Astrocyte (in vitro differentiated cells and primary cell): ENCODE data around the gene MYCBP2.

ENCODE experiments used
- CTCF ChIP-seq: IDR thresholded peaks from 2 replicates; pipeline ENCODE4 v1.5.1; 2011; ENCODE audit warnings: low read depth, mild to moderate bottlenecking, inconsistent platforms, low read length, moderate library complexity; ENCODE audit not compliant: insufficient read depth
- EZH2 ChIP-seq: IDR thresholded peaks from 2 replicates; pipeline ENCODE4 v1.6.1; 2012; ENCODE audit warnings: mild to moderate bottlenecking, low read length, inconsistent platforms; ENCODE audit not compliant: insufficient read depth

DNA sequence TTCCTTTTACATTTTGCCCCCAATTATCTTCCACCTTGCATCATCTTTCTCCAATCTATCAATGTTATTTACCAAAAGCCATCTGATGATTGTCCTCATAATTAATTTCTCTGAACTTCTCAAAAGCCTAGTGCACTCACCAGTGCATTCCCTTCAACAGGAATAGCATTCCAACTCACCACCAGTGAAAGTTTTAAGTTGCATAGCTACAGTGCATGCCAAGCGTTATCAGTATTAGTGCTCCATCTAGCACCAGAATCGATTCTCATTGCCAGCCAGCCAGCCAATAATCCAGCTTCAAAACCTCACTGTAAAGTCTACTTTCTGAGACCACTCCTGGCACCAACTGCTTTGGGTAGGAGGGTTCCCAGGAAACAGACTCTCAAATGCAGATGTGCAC lies 7.4 kb downstream of the MYCBP2 start:
- no peak for TF ChIP-seq EZH2
- TF ChIP-seq CTCF = no peak
